Ascending aorta (tissue), 2 donors: ENCODE data around the gene NAT14. TPM values are rescaled to one million over a fixed set of nuclear protein-coding genes. Genes with fewer than 3 reads are reported as not detected.
A peak's percentile ranks its signal among the peaks of the same experiment; 100 is the strongest.

Source experiments
- DNase-seq, 2 donors: peaks; one replicate each; pipeline ENCODE4 v3.0.0-alpha.2; 2019; ENCODE audit warnings: low spot score in 2 of 2
- H3K27ac ChIP-seq, 2 donors: fragments of 200-600 bp; sonication (generic); one replicate each; pipeline ENCODE4 v1.5.1; 2016 to 2017; ENCODE audit warnings: mild to moderate bottlenecking in 1 of 2
- H3K27me3 ChIP-seq: fragments of 200-600 bp; sonication (generic); one replicate; pipeline ENCODE4 v1.5.1; 2017
- H3K36me3 ChIP-seq, 2 donors: fragments of 200-600 bp; sonication (generic); one replicate each; pipeline ENCODE4 v1.5.1; 2016
- H3K4me1 ChIP-seq, 2 donors: fragments of 200-600 bp; sonication (generic); one replicate each; pipeline ENCODE4 v1.5.1; 2016 to 2017; ENCODE audit warnings: mild to moderate bottlenecking in 1 of 2
- H3K4me3 ChIP-seq, 2 donors: fragments of 200-600 bp; sonication (generic); one replicate each; pipeline ENCODE4 v1.5.1; 2016 to 2017; ENCODE audit warnings: mild to moderate bottlenecking in 1 of 2
- H3K9me3 ChIP-seq, 2 donors: fragments of 200-600 bp; sonication (generic); one replicate each; pipeline ENCODE4 v1.5.1; 2016
- CTCF ChIP-seq, 3 experiments: fragments of 200-600 bp in 2 of 3; fragments of 450-650 bp in 1 of 3; sonication (generic) in 2 of 3; IDR thresholded peaks; one replicate each; pipeline ENCODE4 v1.5.1; 2016 to 2019; ENCODE audit warnings: antibody characterized with exemption in 3 of 3, mild to moderate bottlenecking in 1 of 3, moderate library complexity in 1 of 3
- intact Hi-C: fragments of 100-400 bp; cut with DNase I; formaldehyde crosslinking; loops from one replicate; pipeline ENCODE4 v1.15.1; 2023
- total RNA-seq: library from RNA; depleted of rRNA; stranded (reverse); fragments of >200 nt; gene quantifications from one replicate; pipeline ENCODE4 v1.1.0, GENCODE V29; 2016

Gene NAT14
- total RNA-seq, 1 donor from 2014 or later = 21.6 TPM

GRCh38 chr19:55477905-55478304 lies 7.1 kb upstream of the NAT14 start:
- Histone ChIP-seq H3K4me3 (peak overlapping the region; percentile 82 to 84), H3K9me3 (no peaks in the 10 kb centered on the region), H3K27ac (no peak overlapping the region), H3K36me3 (peaks cover 5 to 12% of the 10 kb centered on the region in 2 donors), H3K4me1 (peaks cover 8 to 11% of the 10 kb centered on the region in 2 donors), H3K27me3 (no peaks in the 10 kb centered on the region)
- intact Hi-C loops = loop anchor here (2.0 to 10.0 kb wide), 4 partner anchors 69 to 1013 kb away; partner anchors contain the start of genes BRSK1, HSPBP1, KMT5C and LENG9
- no peak for DNase-seq
- no peak for TF ChIP-seq CTCF (IDR thresholded peaks at IDR 0.05)

GRCh38 chr19:55478364-55478763 lies 6.6 kb upstream of the NAT14 start:
- intact Hi-C loops = loop anchor here (5.0 to 10.0 kb wide), 3 partner anchors 141 to 1014 kb away; partner anchors contain the start of genes BRSK1, HSPBP1, KMT5C and LENG9
- Histone ChIP-seq H3K36me3 (peaks cover 10 to 17% of the 10 kb centered on the region in 2 donors), H3K27me3 (no peaks in the 10 kb centered on the region), H3K4me3 (no peak overlapping the region), H3K27ac (no peak overlapping the region), H3K4me1 (peaks cover 8 to 11% of the 10 kb centered on the region in 2 donors), H3K9me3 (no peaks in the 10 kb centered on the region)
- no peak for DNase-seq
- no peak for TF ChIP-seq CTCF (IDR thresholded peaks at IDR 0.05)

- TF ChIP-seq CTCF (IDR thresholded peaks at IDR 0.05) = no peak
- Histone ChIP-seq H3K4me1 (peaks cover 9 to 14% of the 10 kb centered on the region in 2 donors), H3K27me3 (no peaks in the 10 kb centered on the region), H3K9me3 (no peaks in the 10 kb centered on the region), H3K36me3 (peaks cover 10 to 21% of the 10 kb centered on the region in 2 donors), H3K4me3 (no peak overlapping the region), H3K27ac (no peak overlapping the region)
- no peak for DNase-seq
- intact Hi-C loops = loop anchor here (5.0 to 10.0 kb wide), 3 partner anchors 142 to 1014 kb away; partner anchors contain the start of genes BRSK1, HSPBP1, KMT5C and LENG9
These were observed 5.9 kb upstream of the NAT14 start for GRCh38 chr19:55479045-55479444.

GRCh38 chr19:55479451-55480230 lies 5.3 kb upstream of the NAT14 start:
- intact Hi-C loops = loop anchor here (5.0 to 10.0 kb wide), 3 partner anchors 142 to 1015 kb away; partner anchors contain the start of genes BRSK1, HSPBP1, KMT5C and LENG9
- Histone ChIP-seq H3K27ac (no peak overlapping the region), H3K36me3 (peaks cover 10 to 21% of the 10 kb centered on the region in 2 donors), H3K9me3 (no peaks in the 10 kb centered on the region), H3K4me3 (no peak overlapping the region), H3K4me1 (peaks cover 15 to 20% of the 10 kb centered on the region in 2 donors), H3K27me3 (no peaks in the 10 kb centered on the region)
- TF ChIP-seq CTCF (IDR thresholded peaks at IDR 0.05) = no peak
- DNase-seq = no peak

GRCh38 chr19:55481148-55481793 lies 3.7 kb upstream of the NAT14 start:
- Histone ChIP-seq H3K27me3 (no peaks in the 10 kb centered on the region), H3K4me3 (no peak overlapping the region), H3K36me3 (peaks cover 10 to 21% of the 10 kb centered on the region in 2 donors), H3K9me3 (no peaks in the 10 kb centered on the region), H3K4me1 (peaks cover 18 to 27% of the 10 kb centered on the region in 2 donors), H3K27ac (no peak overlapping the region)
- no peak for TF ChIP-seq CTCF (IDR thresholded peaks at IDR 0.05)
- intact Hi-C loops = no loop called here
- no peak for DNase-seq
